ENCODE measurements around the gene PREP.

- TF ChIP-seq CTCF (IDR thresholded peaks at IDR 0.05; ENCODE audit: insufficient read depth, low read depth, low read length) (no peak), EZH2 (IDR thresholded peaks at IDR 0.05; ENCODE audit: insufficient read depth, low read length) (no peak)
Observed at GRCh38 chr6:105310947-105311346, 91.9 kb downstream of the PREP start.

Measured in astrocyte (in vitro differentiated cells and primary cell).